Measurements from ENCODE around the gene NOPCHAP1.
"Not testable (repeated sequence)": the region's sequence is repeated elsewhere in the genome, so short reads cannot be mapped to it uniquely, and the experiment has no call there.

The NOPCHAP1 gene

GRCh38 chr12:104964167-104964855, 21.8 kb upstream of the NOPCHAP1 start:
- no peak for DNase-seq (ENCODE audit: low read depth in 2 of 2, low spot score in 1 of 2)

DNA sequence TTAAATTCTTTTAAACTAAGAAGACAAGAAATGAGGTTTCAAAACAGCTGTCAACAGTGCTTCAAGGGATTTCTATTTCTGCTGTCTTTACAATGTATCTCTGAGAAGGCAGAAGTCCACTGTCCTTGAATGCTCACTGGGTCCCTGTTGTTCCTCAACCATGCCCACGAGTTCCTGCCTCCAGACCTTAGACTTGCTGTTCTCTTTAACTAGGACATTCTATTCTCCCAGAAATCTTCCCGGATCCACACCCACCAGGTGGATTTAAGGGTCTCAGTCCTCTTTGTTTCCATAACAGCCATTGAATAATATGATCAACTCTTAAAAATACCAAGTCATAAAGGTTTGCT, 21.3 kb upstream of the NOPCHAP1 start:
- no peak for DNase-seq (ENCODE audit: low read depth in 2 of 2, low spot score in 1 of 2)

GRCh38 chr12:104966677-104967076, 19.4 kb upstream of the NOPCHAP1 start:
- no peak for DNase-seq (ENCODE audit: low read depth in 2 of 2, low spot score in 1 of 2)

GRCh38 chr12:104969343-104969742, 16.8 kb upstream of the NOPCHAP1 start:
- no peak for DNase-seq (ENCODE audit: low read depth in 2 of 2, low spot score in 1 of 2)

DNA sequence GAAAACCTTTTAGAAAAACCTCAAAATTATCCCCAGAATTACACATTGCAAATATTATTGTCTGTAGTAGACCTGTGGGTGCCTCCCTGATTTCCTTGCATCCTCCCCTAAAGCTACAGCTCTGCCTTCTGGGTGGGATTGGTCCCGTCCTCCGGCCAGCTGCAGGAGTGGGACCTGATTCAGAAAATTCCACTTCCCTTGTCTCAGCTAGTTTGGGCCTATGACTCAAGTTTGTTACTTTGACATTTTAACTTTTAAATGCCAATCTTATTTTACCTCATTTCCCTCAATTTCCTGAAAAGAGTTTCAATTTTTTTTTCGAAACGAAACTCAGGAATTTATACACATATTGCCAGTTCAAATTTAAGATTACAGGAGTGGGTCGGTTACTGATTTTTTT, 14.8 kb upstream of the NOPCHAP1 start:
- no peak for DNase-seq (ENCODE audit: low read depth in 2 of 2, low spot score in 1 of 2)

DNA sequence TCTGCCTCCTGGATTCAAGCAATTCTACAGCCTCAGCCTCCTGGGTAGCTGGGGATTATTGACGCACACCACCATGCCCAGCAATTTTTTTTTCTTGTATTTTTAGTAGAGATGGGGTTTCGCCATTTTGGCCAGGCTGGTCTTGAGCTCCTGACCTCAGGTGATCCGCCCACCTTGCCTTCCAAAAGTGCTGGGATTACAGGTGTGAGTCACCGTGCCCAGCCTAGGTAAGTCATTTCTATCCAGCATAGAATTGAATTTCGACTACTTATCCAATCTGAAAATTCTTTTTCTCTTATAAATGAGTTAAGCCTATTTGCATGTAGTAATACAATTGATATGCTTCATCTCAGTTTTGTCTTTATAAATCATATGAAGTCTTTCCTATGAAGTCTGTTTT, 12.9 kb upstream of the NOPCHAP1 start:
- no peak for DNase-seq (ENCODE audit: low read depth in 2 of 2, low spot score in 1 of 2)

DNA sequence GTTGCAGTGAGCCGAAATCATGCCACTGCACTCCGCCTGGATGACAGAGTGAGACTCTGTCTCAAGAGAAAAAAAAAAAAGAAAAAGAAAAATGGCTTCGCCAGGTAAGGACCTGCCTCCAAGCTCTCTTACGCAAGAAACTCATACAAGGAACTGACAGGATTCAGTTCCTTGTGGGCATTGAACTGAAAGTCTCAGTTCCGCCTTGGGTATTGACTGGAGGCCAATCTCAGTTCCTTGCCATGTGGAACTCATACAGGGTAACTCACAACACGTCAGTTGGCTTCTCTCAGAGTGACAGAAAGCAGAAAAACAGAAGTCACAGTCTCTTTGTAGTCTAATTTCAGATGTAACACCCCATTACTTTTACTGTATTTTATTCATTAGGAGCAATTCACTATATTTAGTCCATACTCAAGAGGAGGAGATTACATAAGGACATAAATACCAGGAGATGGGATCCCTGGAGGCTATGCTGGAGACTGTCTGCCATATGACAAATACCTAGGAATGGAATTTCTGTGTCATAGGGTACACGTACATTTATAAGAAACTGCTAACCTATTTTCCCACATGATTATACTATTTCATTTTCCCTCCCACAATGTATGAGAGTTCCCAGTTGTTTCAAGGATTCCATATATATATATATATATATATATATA, 11.4 kb upstream of the NOPCHAP1 start:
- no peak for DNase-seq (ENCODE audit: low read depth in 2 of 2, low spot score in 1 of 2)

DNA sequence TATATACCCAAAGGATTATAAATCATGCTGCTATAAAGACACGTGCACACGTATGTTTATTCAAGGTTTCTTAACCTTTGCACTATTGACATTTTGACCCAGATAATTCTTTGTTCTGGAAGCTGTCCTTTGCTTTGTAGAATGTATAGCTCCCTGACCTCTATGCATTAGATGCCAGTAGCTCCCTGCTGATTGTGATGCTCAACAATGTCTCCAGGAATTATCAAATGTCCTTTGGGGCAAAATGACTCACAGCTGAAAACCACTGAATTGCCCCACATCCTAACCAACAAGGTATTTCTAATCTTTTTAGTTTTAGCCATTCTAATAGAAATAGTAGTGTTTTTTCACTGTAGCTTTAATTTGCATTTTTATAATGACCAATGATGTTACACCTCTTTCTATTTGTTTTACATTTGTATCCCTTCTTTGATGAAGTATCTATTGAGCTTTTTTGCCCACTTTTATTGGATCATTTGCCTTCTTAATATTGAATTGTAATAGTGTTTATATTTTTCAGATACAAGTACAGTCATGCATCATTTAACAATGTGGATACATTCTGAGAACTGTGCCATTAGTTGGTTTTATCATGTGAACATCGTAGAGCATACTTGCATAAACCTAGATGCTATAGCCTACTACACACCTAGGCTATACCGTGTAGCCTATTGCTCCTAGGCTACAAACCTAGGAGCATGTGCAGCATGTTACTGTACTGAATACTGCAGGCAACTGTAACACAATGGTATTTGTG, 10.4 kb upstream of the NOPCHAP1 start:
- DNase-seq (ENCODE audit: low read depth in 2 of 2, low spot score in 1 of 2) = no peak

- DNase-seq (ENCODE audit: low read depth in 2 of 2, low spot score in 1 of 2) = no peak
These were observed 9.4 kb upstream of the NOPCHAP1 start for GRCh38 chr12:104976703-104977102.

DNA sequence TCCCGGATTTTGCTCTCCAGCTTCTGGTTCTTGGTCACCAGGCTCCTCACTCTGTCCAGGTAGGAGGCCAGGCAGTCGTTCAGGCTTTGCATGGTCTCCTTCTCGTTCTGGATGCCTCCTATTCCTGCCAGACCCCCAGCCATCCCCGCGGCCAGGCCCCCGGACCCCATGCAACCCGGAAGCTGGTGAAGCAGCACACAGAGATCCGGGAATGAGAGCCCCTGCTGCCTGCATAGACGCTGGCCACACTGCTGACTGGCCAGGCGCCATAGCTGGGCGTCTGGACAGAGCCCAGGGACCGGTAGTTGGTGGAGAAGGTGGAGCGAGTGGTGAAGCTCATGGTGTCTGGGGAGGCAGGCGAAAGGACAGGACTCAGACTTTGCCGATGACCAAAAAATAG, 8.4 kb upstream of the NOPCHAP1 start:
- DNase-seq (ENCODE audit: low read depth in 2 of 2, low spot score in 1 of 2) = not testable (repeated sequence)

GRCh38 chr12:104985206-104985605, 910 bp upstream of the NOPCHAP1 start:
- DNase-seq (ENCODE audit: low read depth in 2 of 2, low spot score in 1 of 2) = no peak

DNA sequence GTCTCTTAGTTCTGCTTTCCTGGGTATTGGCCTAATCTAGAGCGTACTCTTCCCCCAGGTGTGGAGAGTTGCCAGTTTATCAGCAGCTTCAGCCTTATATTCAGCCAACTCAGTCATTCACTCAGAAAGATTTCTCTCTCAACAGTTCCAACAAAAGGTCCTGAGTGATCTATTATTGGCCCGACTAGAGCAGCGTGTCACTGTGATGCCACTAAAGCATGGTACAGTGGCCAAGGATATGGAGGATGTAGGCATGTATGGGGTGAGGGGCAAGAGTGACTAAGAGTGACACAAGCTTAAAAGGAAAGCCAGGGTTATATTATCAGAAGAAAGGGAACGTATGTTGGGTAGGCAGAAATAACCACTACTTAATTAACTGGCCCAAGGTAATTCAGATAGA, 4.8 kb downstream of the NOPCHAP1 start:
- DNase-seq (ENCODE audit: low read depth in 2 of 2, low spot score in 1 of 2) = no peak

- no peak for DNase-seq (ENCODE audit: low read depth in 2 of 2, low spot score in 1 of 2)
These were observed 5.5 kb downstream of the NOPCHAP1 start for GRCh38 chr12:104991565-104992128.

GRCh38 chr12:104994336-104994735, 8.2 kb downstream of the NOPCHAP1 start:
- DNase-seq (ENCODE audit: low read depth in 2 of 2, low spot score in 1 of 2) = no peak

DNA sequence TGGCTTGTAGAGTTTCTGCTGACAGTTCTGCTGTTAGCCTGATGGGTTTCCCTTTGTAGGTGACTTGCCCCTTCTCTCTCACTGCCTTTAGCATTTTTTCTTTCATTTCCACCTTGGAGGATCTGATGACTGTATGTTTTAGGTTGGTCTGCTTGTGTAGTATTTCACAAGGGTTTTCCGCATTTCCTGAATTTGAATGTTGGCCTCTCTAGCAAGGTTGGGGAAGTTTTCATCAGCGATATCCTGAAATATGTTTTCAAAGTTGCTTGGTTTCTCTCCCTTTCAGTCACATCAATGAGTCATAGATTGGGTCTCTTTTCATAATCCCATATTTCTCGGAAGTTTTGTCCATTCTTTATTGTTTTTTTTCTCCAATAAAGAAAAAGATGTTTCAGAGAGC, 11.4 kb downstream of the NOPCHAP1 start:
- no peak for DNase-seq (ENCODE audit: low read depth in 2 of 2, low spot score in 1 of 2)

DNA sequence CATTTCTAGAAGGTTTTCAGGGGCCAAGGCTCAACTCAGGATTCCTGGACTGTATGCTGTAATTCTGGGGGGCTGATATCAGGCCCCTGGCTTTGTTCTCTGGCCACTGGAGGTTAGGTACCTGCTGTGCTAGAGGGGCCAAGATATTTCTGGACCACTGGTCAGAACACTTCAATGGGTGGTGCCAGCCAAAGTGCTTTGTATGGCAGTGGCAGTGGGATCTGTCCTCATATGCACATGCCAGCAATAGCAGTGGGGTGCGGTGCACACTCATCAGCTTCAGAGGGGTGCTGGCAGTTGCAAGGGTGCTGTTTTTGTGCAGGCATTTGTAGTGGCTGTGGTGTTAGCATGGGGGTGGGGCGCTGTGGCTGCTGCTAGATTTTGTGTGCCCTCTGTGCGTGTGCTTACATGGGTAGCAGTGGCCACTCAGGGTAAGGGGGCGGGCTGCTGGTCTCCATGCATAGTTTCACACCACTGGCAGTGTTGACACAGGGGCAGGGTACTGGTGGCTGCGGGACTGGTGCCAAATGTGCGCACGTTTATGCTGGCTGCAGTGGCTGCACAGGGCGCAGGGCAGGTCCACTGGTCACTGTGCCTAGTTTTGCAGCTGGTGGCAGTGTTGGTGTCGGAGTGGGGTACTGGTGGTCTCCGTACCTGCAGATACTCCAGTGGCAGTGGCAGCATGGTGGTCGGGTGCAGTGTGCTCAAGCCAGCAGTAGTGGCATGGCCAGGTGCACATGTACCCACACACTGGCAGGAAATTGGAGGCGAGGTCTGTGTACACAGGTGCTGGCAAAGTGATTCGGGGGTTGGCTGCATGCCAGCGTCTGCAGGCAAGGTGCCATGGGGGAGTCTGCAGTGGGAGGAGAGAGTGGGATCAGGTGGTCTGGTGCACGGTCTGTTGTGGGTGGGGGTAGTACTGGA, 12.6 kb downstream of the NOPCHAP1 start:
- DNase-seq (ENCODE audit: low read depth in 2 of 2, low spot score in 1 of 2) = no peak

DNA sequence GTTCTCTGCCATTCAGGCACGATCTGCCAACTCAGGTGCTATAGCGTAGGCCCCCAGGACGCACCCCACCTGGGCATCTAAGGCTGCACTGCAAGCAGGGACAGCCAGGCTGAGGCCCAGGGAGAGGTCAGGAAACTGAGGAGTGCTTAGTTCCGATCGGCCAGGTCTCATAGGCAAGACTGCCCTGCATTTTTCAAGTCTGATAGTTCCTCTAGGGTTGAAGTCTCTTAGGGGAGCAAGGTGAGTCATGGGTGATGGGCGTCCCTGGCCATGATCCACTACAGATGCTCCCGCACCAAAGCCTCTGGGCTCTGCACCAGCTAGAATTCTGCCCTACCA, 13.2 kb downstream of the NOPCHAP1 start:
- no peak for DNase-seq (ENCODE audit: low read depth in 2 of 2, low spot score in 1 of 2)

DNA sequence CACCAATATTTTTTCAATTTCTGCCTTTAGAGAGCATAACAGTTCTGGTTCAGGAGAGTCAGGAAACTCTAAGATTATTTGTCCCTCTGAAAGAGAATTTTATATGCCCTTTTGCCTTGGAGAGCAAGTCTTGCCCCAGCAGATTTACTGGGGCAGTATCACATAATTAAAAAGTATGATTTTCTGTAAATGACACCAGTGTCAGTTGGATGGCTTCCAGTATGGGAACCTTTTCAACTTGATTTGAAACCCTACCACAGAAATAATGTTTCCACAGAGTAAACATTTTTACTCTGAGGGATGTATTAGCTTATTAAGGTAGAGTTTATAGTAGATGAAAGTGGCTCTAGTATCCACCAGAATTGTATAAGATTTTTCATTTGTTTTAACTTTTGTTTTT, 15.4 kb downstream of the NOPCHAP1 start:
- DNase-seq (ENCODE audit: low read depth in 2 of 2, low spot score in 1 of 2) = no peak

DNA sequence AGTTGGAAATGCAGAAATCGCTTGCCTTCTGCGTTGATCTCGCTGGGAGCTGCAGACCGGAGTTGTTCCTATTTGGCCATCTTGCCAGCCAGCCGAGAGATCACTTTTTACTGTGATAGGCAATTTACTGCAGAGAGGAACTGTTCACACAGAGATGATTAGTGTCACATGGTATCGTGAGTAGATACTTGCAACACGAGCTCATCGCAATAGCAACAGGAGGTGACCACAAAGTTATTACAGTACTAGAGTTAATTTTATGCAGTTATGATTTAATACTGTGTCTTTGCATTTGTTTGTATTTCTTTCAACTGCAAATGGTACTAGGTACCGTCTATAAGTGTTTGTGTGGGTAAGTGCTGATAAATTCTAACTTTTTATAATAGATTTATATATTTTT, 27.8 kb downstream of the NOPCHAP1 start:
- no peak for DNase-seq (ENCODE audit: low read depth in 2 of 2, low spot score in 1 of 2)

DNA sequence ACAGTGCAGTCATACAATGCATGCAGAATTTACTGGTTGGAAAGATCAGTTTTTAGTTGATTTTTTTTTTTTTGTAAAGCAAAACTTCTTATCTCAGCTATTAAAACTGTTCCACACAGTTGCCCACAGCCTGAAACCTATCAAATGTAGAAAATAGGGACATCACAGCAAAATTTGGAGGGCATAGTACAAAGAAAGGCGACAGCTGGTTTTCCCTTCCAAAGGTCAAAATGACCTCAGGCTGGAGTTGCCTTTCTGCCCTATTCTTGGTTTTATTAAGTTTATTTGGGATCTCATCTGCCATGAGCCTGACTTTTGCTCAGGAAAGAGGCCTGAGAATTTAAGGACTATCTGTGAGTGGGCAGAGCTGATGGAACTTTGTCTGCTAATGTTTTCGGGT, 28.5 kb downstream of the NOPCHAP1 start:
- DNase-seq (ENCODE audit: low read depth in 2 of 2, low spot score in 1 of 2) = no peak

GRCh38 chr12:105015543-105015942, 29.4 kb downstream of the NOPCHAP1 start:
- no peak for DNase-seq (ENCODE audit: low read depth in 2 of 2, low spot score in 1 of 2)

All from stimulated activated CD8-positive, alpha-beta memory T cell treated with anti-CD3 and anti-CD28 coated beads, Interleukin-4, amount 100 ng/mL, for 4 hours (primary cell).